Dermis microvascular lymphatic vessel endothelial cell (primary cell): ENCODE data around the gene MYD88. TPM values are rescaled to one million over a fixed set of nuclear protein-coding genes. Genes with fewer than 3 reads are reported as not detected.
A peak's percentile ranks its signal among the peaks of the same experiment; 100 is the strongest.

ENCODE experiments used
- DNase-seq, 2 donors: peaks; one replicate each; pipeline versions ENCODE4 v3.0.0 to v3.0.0-alpha.2; 2010; ENCODE audit warnings: low read depth in 2 of 2
- total RNA-seq: library from RNA; depleted of rRNA; stranded (reverse); fragments of >200 nt; gene quantifications from 2 replicates; pipeline ENCODE4 v1.2.1, GENCODE V29; 2014

Gene MYD88
- total RNA-seq, 1 donor from 2014 or later, result 17.5 TPM

DNA sequence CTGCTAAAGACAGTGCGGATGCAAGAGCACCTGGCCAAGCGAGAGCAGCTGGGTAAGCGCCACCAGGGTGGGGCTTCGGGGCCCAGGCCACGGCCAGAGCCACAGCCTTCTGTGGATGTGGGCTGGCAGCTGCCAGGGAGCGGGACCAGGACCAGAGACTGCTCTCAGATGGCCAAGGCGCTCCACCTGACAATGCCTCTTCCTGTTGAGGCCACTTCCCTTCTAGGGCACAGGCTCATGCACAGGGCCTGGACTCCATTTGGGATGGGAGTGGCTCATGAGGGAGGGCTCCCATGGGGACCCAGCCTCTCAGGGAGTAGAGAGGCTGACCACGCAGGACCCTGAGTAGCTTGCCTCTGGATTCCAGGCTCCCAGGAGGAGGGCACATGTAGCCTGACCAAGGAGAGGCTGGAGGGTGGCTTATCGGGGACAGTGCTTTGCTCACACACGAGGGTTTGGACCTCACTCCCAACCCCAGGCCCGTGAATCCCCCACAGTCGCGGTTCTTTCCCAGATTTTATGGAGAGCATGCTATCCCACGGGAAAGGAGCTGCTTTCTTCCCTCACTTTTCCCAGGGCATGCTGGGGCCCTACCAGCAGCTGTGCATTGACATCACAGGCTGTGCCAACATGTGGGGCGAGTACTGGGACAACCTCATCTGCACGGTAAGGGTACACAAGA, 26.6 kb upstream of the MYD88 start:
- no peak for DNase-seq

DNA sequence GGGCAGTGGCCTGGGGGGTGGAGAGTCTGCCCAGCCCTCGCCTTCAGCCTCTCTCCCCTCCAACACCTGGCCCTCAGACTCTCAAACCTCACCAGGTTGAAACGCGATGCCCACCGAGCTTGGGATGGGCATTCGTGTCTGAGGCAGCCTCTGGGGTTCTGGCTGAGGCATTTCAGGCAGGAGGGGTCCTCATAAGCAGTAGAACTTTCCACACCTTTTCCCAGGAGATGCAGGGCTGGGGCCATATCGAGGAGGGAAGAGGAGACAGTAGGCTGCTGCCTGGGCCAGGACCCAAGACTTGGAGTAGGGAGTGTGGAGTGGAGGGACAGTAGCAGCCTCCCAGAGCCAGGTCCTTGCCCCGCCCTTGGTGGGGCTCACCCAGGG, 26.1 kb upstream of the MYD88 start:
- no peak for DNase-seq

DNA sequence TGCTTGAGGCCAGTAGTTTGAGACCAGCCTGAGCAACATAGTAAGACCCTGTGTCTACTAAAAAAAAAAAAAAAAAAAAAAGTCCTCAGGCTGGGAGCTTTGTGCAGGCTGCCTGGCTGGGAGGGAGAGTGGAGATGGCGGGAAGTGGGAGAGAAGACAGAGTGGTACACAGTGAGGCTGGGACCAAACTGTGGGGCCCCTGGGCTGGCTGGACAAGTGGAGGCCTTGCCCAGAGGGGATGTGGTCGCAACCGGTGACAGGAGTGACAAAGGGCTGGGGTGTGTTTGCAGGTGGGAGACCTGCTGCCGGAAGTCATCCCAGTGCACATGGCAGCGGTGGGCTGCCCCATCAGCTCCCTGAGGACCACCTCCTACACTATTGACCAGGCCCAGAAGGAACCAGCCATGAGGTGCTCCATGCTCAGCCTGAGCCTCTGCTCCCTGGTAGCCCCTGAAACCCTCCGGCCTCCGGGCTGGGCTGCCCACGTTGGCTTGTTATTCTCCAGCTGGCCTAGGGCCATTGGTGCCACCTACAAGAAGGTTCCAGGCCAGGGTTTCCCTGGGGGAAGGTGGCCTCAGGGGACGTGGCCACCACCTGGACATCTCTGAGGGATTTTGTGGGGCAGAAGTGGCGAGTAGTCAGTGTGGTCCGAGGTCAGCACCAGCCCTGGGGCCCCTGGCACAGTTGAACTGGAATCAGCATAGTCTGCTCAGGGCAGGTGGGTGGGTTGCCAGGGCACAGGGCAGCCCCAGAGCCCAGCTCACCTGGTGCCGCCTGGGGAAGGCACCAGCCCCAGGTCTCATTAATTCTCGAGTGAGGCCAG, 24.2 kb upstream of the MYD88 start:
- no peak for DNase-seq

DNA sequence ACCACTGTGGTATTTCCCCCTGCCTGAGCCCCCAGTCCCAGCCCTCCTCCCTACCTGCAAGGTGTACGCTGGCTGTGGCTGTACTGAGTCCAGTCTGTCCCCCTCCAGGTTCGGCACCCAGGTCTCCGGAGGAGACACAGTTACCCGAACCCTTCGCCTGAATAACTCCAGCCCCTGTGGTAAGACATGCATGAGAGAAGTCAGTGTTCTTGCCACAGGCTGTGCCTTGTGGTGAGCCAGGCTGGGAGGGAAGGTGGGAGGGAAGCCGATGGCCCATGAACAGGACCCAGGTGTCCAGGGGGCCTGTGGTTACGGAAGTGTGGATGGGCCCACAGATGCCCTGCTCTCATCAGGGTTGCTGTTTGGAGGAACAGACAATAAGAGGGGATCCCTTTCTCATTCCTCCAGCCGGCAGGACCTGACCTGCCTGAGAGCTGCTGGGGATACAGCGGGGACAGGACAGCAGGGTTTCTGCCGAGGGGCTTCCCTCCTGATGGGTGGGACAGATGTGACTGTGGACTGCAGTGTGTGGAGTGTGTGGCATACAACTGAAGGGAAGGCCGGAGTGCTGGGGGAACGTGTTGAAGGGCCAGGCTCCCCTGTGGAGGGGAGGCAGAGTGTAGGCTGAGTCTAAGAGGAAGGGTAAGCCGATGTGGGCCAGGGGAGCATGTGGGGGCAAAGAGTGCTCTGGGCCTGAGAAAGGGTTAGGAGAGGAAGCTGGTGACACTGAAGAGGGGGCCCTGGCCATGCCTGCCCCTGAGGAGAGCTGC, 23.4 kb upstream of the MYD88 start:
- no peak for DNase-seq

DNA sequence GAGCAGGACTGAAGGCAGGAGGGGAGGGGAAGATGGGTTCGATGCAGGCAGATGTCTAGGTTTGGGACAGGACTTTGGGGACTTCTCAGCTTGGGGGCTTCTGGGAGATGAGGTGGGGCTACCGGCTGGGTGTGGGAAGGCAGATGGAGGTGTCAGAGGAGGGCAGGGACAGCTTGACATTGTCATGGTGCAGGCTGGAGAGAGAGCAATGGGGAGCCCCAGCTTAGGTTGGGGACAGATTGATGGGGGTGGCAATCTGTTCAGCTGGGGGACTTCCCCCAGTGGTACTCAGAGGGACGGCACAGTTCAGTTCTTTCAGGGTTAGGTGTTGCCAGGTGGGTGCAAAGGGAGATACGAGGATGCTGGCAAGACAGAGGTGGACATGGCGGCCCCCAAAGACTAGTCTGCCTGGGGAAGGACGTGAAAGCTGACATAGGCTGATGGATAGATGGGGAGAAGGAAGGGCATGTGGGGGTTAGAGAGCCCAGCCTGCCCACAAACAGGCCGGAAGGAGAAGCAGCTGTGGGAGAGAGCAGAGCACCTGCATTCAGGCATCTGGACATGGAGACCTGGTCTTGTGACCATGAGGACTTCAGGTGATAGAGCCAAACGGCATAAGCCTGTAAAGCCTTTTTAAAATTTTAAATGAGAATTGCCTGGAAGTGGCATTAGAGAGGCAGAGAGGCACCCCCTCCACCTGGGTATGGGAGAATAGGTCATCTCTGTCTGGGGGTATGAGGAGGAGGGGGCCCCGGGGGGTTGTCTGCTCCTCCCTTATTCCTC, 22.6 kb upstream of the MYD88 start:
- DNase-seq, result no peak

DNA sequence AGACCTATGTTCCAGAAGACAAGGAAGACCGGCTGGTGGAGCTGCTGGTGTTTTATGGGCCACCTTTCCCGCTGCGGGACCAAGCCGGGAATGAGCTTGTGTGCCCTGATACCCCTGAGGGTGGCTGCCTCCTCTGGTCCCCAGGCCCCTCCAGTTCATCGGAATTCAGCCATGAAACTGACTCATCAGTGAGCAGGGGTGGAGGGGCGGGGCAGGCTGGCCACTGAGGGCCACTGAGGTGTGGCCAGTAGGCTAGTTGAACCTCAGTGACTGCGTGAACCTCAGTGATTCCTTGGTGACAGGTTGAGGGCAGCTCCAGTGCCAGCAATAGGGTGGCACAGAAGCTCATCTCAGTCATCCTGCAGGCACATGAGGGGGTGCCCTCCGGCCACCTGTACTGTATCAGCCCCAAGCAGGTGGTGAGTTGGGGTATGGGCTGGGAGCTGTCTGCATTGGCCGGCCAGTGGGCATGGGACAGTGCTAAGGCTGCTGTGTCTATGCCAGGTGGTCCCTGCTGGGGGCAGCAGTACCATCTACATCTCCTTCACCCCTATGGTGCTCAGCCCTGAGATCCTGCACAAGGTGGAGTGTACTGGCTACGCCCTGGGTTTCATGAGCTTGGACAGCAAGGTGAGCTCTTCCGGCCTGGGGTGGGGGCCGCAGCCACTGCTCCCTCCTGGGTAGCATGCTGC, 21.8 kb upstream of the MYD88 start:
- no peak for DNase-seq

DNA sequence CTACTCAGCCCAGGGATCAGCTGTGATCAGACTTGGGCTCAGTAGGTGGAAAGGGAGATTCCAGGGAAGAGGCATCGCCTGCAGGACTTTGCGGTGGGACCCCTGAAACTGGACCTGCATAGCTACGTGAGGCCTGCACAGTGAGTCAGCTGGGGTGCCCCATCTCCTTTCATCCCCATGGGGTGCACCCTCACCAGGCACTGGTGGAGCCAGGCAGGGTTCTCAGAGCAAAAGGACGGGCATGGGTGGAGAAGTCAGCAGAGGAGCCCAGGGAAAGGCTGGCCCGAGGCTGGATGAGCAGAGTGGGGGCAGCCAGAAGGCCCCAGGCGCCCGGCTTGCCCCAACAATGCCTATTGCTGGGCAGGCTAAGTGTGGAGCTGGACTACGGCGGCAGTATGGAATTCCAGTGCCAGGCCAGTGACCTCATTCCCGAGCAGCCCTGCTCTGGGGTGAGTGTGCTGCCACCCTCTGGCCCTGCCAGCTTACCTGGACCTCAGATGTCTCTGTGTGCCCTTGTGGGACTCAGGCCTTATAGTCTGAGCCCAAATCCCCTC, 21.2 kb upstream of the MYD88 start:
- no peak for DNase-seq

DNA sequence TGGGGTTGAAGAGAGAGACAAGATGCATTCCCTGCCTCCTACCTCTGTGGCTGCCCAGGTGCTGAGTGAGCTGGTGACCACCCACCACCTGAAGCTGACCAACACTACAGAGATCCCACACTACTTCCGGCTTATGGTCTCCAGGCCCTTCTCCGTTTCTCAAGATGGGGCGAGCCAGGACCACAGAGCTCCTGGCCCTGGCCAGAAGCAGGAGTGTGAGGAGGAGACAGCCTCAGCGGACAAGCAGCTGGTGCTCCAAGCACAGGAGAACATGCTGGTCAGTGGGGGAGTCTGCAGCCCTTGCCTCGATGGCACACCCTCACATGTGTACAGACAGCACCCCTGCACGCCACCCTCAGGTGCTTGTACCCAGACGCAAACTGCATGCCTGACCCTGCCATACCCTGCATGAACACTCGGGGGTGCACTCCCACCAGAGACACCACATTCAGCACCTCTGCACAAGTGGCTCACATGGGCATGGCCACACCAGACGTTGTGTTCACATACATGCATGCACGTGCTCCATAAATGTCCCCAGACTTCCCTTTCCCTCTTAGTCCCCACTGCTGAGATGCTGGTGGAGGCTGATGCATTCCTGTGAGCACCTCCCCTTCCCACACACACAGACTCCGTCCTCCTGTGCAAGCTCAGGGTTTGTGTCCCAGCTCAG, 20.6 kb upstream of the MYD88 start:
- peak; percentile 41 to 66 for DNase-seq

DNA sequence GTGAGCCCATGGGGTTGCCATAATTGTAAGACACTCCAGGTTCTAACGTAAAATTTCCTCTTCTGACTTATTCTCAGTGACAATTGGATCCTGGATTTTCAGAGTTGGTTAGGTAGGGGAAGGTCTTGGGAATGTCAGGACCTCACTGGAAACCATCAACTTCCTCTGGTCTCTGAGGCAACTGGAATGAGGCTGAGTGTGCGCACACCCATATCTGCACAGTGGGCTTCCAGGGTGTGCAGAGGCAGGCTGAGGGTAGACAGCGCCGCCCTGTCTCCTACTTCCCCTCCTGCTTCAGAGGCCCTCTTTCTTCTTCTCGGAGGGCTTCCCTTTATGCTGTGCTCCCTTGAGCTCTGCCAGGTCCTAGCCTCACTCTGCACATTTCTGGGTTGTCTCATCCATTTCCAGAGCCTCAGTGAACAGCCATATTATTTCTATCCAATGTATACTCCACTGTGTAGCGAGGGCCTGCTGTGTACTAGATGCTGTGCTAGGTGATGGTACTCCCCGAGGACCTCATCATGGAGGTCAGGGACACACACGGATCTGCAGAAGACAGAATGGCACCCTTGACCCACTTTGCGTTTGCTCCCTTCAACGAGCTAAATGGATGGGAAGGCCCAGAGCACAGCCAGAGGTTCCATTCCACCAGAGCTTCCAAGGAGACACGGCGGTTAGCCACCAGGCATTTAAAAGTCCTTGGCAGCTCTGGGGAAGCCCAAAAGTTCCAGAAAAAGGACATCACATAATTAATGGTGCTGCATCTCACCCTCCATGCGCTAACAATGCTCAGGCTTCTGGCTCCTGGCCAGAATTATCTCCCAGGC, 19.8 kb upstream of the MYD88 start:
- DNase-seq, result no peak

DNA sequence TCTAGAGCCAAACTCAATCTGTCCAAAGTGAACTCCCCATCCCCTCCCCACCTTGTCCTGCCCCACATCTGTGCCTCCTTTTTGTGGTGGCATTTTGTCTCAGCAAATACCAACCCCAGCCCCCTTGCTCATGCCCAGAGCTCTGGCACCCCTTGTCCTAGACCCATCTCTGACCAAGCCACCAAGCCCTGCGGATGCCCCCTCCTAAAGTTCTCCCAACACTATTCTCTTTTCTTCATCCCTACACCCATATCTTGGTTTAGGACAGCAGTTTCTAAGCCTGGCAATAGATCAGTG, 19.3 kb upstream of the MYD88 start:
- DNase-seq, result no peak

DNA sequence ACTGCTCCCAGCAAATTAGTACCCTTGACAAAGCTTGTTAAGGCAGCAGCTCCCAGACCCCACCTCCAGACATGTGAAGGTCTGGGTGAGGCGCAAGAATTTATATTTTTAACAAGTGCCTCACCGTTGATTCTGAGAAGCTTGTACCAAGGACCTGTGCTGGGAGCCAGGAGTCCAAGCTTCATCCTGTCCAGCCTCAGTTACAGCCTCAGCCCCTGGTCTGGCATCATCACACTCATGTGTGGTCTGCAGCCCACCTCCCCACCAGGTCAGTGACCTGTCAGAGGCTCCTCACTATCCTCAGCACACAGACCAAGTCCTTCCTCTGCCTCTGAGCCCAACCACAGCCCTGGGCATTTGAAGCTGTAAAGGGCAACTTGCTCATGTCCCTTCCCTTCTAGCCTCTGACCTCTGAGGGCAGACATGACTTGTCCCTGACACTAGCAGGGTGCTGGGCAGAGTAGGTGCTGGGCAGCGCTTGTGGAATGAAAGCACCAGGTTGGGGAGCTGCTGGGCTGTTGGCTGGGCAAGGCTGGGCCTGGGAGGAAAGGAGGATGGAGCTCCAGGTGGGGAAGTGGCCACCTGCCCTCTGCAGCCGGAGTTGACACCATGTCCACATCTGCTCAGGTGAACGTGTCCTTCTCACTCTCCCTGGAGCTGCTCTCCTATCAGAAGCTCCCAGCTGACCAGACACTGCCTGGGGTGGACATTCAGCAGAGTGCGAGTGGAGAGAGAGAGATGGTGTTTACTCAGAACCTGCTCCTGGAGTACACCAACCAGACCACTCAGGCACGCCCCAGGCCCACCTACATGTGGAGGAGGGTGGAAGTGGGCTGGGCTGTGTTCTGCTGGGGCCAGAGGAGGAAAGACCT, 18.4 kb upstream of the MYD88 start:
- DNase-seq, result no peak

DNA sequence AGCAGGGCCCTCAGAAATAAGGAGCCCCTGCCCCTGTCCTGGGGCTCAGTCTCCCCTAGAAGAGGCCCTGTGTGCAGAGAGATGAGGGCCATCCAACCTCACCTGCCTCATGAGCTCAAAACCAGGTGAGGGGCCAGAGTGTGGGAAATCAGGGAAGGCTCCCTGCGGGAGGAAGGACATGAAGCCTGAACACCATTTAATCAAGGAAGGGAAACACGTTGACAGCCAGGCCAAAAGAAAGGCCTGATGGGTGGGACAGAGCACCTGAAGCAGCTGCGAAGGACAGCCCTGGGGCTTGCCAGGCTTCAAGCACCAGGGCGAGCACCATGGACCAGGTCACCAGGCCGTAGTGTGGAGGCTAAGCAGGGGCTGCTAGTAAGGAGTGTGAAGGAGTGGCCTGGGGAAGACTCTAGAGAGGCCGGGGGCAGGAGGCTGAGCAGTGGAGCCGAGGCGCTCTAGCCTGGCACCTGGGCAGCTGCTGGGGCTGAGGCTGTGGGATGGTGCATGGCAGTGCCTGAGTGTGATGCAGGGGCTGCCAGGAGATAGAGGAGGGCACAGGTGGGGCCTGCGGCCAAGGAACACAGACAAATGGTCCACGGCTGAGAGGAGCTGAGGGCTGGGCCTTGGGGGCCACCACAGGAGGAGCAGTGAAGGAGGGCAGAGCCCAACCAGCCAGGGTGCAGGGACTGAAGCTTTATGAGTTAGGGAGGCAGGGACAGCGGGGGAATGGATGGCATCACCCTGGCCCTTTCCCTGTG, 17.6 kb upstream of the MYD88 start:
- DNase-seq, result no peak

DNA sequence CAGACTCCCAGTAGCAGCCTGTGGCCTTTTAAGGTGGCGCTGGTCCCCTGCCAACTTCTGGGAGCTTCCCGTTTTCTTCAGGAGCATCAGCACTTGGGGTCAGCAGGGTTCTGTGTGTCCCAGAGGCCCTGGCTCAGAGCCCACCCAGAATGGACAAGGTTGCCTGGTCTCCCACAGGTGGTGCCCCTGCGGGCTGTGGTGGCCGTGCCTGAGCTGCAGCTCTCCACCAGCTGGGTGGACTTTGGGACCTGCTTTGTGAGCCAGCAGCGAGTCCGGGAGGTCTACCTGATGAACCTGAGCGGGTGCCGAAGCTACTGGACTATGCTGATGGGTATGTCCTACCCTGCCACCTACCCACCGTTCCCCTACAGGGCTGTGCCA, 17.0 kb upstream of the MYD88 start:
- DNase-seq, result no peak

DNA sequence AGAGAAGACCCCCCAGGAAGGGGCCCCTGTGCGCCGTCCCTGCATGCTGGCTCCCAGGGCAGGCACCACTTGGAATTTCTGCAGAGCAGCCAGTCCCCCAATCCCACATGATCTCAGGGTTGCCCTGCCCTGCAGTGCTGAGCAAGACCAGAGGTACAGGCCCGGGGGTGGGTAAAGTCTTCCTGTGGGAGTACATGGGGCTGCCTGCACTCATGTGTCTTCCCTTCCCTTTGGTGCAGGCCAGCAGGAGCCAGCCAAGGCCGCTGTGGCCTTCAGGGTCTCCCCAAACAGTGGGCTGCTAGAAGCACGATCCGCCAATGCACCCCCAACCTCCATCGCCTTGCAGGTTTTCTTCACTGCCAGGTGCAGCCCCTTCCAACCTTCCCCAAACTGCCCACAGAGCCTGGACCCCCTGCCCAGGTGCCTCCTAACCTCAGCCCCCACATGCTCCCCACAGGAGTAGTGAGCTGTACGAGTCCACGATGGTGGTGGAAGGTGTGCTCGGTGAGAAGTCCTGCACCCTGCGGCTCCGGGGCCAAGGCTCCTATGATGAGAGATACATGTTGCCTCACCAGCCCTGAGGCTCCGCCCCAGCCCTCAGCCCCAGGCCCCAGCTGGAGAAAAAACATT, 16.5 kb upstream of the MYD88 start:
- DNase-seq, result no peak

DNA sequence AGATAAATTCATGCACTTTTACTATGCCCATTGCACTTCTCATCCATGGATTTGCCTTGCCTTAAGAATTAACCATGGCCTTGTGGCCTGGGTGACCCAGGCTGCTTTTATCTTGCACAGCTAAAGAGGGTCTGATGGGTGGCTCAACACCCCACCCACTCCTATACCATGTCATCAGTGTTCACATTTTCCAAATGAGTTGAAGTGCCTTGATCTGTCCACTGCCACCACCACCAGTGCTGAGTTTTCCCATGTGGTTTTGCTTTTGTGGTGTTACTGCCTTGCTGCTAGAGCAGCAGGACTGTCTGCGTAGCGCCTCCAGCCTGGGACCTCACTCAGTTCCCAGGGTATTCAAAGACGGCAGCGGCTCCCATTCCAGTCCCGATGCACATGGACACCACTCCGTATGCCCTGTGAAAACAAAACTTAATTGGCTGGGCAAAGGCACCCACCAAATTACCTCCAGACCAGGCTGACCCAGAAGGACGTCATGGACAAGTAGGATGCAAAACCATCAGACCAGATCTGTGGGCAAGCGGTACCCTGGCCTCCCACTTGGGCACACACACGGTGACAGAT, 15.7 kb upstream of the MYD88 start:
- no peak for DNase-seq

DNA sequence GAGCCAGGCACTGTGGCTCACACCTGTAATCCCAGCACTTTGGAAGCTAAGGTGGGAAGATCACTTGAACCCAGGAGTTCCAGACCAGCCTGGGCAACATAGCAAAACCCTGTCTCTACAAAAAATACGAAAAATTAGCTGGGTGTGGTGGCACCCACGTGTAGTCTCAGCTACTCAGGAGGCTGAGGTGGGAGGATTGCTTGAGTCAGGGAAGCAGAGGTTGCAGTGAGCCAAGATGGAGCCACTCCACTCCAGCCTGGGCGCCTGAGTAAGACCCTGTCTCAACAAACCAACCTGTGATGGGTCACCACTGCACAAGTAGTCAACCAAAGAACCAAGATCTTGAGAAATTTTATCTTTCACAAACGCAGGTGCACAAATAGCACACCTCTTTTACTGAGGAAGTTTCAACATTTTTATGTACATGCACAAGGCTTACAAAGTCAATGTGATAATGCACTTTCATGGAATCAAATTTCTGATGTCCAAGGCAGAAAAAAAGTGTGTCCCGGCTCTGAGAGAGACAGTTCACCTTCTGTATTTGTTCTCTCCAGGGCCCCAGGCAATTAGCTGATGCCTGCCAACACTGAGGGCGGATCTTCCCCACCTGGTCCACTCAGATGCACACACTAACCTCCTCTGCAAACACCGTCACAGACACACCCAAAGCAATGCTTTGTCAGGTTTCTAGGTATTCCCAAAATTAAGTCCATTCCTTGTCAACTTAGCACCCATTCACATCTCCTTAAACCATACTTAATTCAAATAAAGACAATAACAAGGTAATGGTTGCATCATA, 13.9 kb upstream of the MYD88 start:
- DNase-seq, result no peak
